Progenitor cell of endocrine pancreas (in vitro differentiated cells): ENCODE results near the gene WDR53. TPM values are rescaled to one million over a fixed set of nuclear protein-coding genes. Genes with fewer than 3 reads are reported as not detected.
A peak's percentile ranks its signal among the peaks of the same experiment; 100 is the strongest.

Experiments
- DNase-seq: peaks from one replicate; pipeline ENCODE4 v3.0.0; 2021; ENCODE audit warnings: low spot score; ENCODE audit not compliant: unreplicated experiment
- H3K27ac Mint-ChIP-seq: 2 replicates; pipeline ENCODE4 v1.8.0; 2021; ENCODE audit warnings: mild to moderate bottlenecking, moderate library complexity, mixed read lengths
- H3K27me3 Mint-ChIP-seq: 2 replicates; pipeline ENCODE4 v1.8.0; 2021; ENCODE audit warnings: mixed read lengths
- H3K36me3 Mint-ChIP-seq: 2 replicates; pipeline ENCODE4 v1.8.0; 2022; ENCODE audit warnings: mixed read lengths; ENCODE audit not compliant: insufficient read depth
- H3K4me1 Mint-ChIP-seq: 2 replicates; pipeline ENCODE4 v1.8.0; 2021; ENCODE audit warnings: low read depth, mixed read lengths
- H3K4me3 Mint-ChIP-seq: 2 replicates; pipeline ENCODE4 v1.8.0; 2021; ENCODE audit warnings: low read depth, mild to moderate bottlenecking, moderate library complexity, mixed read lengths
- H3K9me3 Mint-ChIP-seq: 2 replicates; pipeline ENCODE4 v1.8.0; 2021; ENCODE audit warnings: low read depth, mixed read lengths
- total RNA-seq: library from RNA; stranded (reverse); gene quantifications from 2 replicates; pipeline ENCODE4 v1.2.1, GENCODE V29; 2021
- TF ChIP-seq, protein P1 (sequence below): fragments of 200-600 bp; sonication (generic); IDR thresholded peaks from one replicate; pipeline ENCODE4 v1.5.0; 2021; ENCODE audit warnings: antibody characterized with exemption, mild to moderate bottlenecking; ENCODE audit not compliant: unreplicated experiment

WDR53 gene
- total RNA-seq, 1 donor from 2014 or later: 15.2 TPM

DNA sequence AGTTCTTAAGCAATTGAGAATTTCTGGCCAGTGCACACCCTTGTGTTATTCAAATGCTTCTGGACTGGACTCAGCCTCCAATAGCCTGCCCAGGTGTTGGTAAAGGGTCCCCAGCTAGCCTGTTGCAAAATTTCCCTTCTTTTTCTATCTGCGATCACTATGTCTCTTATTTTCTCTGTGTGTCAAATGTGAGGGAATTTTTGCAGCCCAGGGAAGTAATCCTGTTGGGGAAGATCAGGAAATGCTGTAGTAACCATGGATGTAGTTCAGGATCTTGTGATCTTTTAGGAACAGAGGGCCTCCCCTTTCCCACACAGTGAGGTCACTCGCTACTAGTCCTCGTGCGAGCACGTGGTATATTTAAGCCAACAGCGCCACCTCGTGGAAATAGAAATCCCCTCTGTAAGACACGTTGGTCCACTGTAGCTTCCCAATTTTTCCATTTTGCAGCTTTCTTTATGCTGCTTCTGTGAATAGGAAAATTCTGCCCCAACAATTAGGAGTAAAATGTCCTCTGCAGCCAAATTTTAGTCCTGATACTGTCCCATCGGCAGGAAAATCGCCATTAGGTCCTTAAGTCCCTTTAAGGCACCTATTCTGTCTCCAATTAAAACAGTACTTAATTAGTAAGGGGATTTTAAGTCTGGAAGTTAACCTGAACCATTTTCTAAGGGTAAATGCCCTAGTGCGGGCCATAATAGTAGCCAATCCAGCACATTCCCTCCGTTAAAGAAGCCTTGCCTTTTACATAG, 49.2 kb downstream of the WDR53 start:
- TF ChIP-seq, protein P1, sequence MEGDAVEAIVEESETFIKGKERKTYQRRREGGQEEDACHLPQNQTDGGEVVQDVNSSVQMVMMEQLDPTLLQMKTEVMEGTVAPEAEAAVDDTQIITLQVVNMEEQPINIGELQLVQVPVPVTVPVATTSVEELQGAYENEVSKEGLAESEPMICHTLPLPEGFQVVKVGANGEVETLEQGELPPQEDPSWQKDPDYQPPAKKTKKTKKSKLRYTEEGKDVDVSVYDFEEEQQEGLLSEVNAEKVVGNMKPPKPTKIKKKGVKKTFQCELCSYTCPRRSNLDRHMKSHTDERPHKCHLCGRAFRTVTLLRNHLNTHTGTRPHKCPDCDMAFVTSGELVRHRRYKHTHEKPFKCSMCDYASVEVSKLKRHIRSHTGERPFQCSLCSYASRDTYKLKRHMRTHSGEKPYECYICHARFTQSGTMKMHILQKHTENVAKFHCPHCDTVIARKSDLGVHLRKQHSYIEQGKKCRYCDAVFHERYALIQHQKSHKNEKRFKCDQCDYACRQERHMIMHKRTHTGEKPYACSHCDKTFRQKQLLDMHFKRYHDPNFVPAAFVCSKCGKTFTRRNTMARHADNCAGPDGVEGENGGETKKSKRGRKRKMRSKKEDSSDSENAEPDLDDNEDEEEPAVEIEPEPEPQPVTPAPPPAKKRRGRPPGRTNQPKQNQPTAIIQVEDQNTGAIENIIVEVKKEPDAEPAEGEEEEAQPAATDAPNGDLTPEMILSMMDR: peak; percentile 13
- H3K36me3 Mint-ChIP-seq: peaks cover 3% of the 10 kb centered on the region
- DNase-seq: no peak

DNA sequence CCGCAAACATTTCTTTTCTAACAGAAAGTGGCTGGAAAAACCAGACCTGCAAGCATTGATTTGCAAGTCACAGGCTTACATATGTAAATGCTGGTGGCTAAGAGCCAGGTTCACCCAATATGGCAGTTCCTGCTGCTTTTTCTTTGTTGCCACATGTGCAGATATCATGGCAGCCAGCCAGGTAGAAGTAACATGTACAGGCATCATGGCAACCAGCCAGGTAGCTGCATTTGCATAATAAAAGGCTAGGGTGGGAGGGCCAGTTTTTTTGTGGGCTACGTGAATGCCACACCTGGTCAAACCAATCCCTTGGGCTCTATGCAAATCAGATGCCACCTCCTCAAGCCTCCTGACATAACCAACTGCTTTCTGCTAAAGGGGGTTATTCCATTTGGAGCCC, 50.4 kb downstream of the WDR53 start:
- Mint-ChIP-seq H3K27ac (no peak overlapping the region), H3K4me1 (no peaks in the 10 kb centered on the region), H3K36me3 (peaks cover 3% of the 10 kb centered on the region), H3K4me3 (no peak overlapping the region), H3K9me3 (peaks cover 41% of the 10 kb centered on the region), H3K27me3 (no peaks in the 10 kb centered on the region)
- no peak for DNase-seq
- TF ChIP-seq, protein P1: no peak

More for the DNA sequence above, 49.2 kb downstream of the WDR53 start:
- Mint-ChIP-seq H3K9me3 (peaks cover 41% of the 10 kb centered on the region), H3K4me1 (no peaks in the 10 kb centered on the region), H3K27ac (no peak overlapping the region), H3K4me3 (no peak overlapping the region), H3K27me3 (no peaks in the 10 kb centered on the region)

DNA sequence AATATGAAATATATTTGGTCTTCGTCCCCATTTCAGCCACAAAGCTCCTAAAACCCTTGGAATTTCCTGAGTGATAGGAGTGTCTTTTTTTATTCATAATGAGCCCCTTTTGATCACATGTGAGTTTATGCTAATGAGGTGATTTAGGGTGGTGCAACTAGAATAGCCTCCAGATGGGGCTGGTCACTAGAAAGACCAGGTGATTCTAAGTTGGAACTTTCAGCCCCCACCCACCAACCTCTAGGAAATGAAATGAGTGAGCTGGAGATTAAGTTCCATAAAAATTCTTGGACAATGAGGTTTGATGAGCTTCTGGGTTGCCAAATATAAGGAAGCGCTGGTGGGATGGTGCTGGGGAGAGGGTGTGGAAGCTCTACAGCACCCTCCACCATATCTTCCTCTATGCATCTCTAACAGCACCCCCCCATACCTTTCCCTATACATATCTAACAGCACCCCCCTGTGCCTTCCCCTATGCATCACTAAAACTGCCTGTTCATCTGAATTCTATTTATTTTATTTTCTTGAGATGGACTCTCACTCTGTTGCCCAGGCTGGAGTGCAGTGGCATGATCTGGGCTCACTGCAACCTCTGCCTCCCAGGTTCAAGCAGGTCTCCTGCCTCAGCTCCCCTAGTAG, 51.1 kb downstream of the WDR53 start:
- H3K4me3 Mint-ChIP-seq: no peak overlapping the region
- H3K4me1 Mint-ChIP-seq: no peaks in the 10 kb centered on the region
- TF ChIP-seq, protein P1: no peak
- no peaks in the 10 kb centered on the region for H3K27me3 Mint-ChIP-seq
- H3K9me3 Mint-ChIP-seq: peaks cover 38% of the 10 kb centered on the region
- H3K36me3 Mint-ChIP-seq: peaks cover 3% of the 10 kb centered on the region
- H3K27ac Mint-ChIP-seq: no peak overlapping the region
- no peak for DNase-seq

DNA sequence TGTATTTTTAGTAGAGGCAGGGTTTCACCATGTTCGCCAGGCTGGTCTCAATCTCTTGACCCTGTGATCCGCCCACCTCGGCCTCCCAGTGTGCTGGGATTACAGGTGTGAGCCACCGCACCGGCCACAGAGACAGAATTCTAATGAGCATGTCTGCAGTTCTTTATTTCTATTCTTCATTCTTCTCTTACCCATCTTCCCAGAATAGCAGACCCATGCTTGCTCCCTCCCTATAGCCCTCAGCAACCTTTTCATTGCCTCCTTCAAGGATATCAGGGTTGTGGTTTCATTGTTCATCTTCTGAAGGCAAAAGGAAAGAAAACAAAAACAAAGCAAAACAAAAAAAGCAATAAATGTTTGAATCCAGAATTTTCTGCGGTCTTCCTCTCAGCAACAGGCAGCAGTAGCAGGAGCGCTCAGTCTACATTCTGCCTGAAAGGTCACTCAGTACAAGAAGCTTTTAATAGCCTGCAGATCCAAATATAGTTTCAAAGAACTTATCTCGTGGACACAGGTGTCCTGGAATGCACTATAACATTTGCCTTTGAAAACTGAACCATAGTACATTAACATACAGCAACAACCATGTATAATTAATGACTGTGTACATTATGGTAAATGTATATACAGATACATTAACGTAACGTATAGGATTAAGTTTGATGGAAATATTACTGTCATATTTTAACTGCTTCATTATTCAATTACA, 53.3 kb downstream of the WDR53 start, which contains the start of gene SMCO1:
TSS of gene SMCO1 (minus strand) at position 434 of the 709 bp plus-strand sequence. CDS start at position 297, 137 bp downstream.
- no peak for DNase-seq
- H3K27ac Mint-ChIP-seq: no peak within 1 kb of the TSS
- no peaks in the 10 kb centered on the region for H3K36me3 Mint-ChIP-seq
- H3K4me1 Mint-ChIP-seq: no peaks in the 10 kb centered on the region
- peaks cover 22% of the 10 kb centered on the region for H3K9me3 Mint-ChIP-seq
- TF ChIP-seq, protein P1: no peak
- H3K27me3 Mint-ChIP-seq: peaks cover 4% of the 10 kb centered on the region
- no peak within 1 kb of the TSS for H3K4me3 Mint-ChIP-seq

DNA sequence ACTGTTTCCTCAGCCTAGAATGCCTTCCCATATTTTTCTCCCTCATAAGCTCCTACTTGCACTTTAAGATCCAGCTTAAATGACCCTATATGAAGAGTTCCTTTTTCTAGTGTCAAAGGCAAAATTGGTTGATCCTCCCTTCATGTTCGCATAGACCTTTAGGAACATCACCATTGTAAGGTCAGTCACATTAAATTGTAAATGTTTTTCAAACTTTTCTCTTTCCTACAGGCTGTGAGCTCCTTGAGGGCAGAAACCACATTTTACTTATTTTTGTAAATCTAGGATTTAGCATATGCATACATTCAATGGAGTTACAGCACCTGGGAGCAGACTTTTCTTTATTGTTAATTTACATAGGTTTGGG, 54.0 kb downstream of the WDR53 start:
- H3K4me1 Mint-ChIP-seq: no peaks in the 10 kb centered on the region
- peaks cover 15% of the 10 kb centered on the region for H3K9me3 Mint-ChIP-seq
- no peak for DNase-seq
- H3K36me3 Mint-ChIP-seq: no peaks in the 10 kb centered on the region
- TF ChIP-seq, protein P1: no peak
- H3K27me3 Mint-ChIP-seq: peaks cover 4% of the 10 kb centered on the region
- H3K4me3 Mint-ChIP-seq: no peak overlapping the region
- no peak overlapping the region for H3K27ac Mint-ChIP-seq
